Measurements from ENCODE around the gene PPM1E. TPM values are rescaled to one million over a fixed set of nuclear protein-coding genes. Genes with fewer than 3 reads are reported as not detected.

PPM1E gene
- total RNA-seq, 2 donors from 2014 or later = 0.04 to 0.07 TPM

GRCh38 chr17:58991718-58992331 is 236.2 kb downstream of the PPM1E start:
- Mint-ChIP-seq H3K9me3 (no peaks in the 10 kb centered on the region), H3K36me3 (peaks cover 0 to 5% of the 10 kb centered on the region in 2 donors), H3K27ac (no peak overlapping the region)
- DNase-seq (ENCODE audit: low spot score in 2 of 2) = no peak
- ATAC-seq = peak; percentile 61 to 87

- DNase-seq (ENCODE audit: low spot score in 2 of 2) (no peak), ATAC-seq (no peak)
- peaks cover 0 to 11% of the 10 kb centered on the region in 2 donors for H3K36me3 Mint-ChIP-seq
- peak overlapping the region in 1 of 2 donors; percentile 12 for H3K27ac Mint-ChIP-seq
- H3K9me3 Mint-ChIP-seq = no peaks in the 10 kb centered on the region
Measured at GRCh38 chr17:58993311-58993710, 237.7 kb downstream of the PPM1E start.

- H3K36me3 Mint-ChIP-seq = peaks cover 11 to 16% of the 10 kb centered on the region in 2 donors
- no peak for DNase-seq (ENCODE audit: low spot score in 2 of 2)
- ATAC-seq = no peak
- no peaks in the 10 kb centered on the region for H3K9me3 Mint-ChIP-seq
- H3K27ac Mint-ChIP-seq = no peak overlapping the region
Measured at GRCh38 chr17:58995247-58995940, 239.7 kb downstream of the PPM1E start.

- ATAC-seq (no peak), DNase-seq (ENCODE audit: low spot score in 2 of 2) (no peak)
- H3K36me3 Mint-ChIP-seq = peaks cover 11 to 25% of the 10 kb centered on the region in 2 donors
- H3K9me3 Mint-ChIP-seq = no peaks in the 10 kb centered on the region
- H3K27ac Mint-ChIP-seq = peak overlapping the region in 1 of 2 donors; percentile 78
Measured at GRCh38 chr17:58996968-58997367, 241.3 kb downstream of the PPM1E start.

GRCh38 chr17:58997756-58998553 is 242.3 kb downstream of the PPM1E start:
- no peak for DNase-seq (ENCODE audit: low spot score in 2 of 2)
- ATAC-seq = no peak
- Mint-ChIP-seq H3K36me3 (peaks cover 11 to 25% of the 10 kb centered on the region in 2 donors), H3K9me3 (no peaks in the 10 kb centered on the region), H3K27ac (peak overlapping the region in 1 of 2 donors; percentile 78)

GRCh38 chr17:58998871-58999270 is 243.2 kb downstream of the PPM1E start:
- Mint-ChIP-seq H3K9me3 (no peaks in the 10 kb centered on the region), H3K27ac (no peak overlapping the region), H3K36me3 (peaks cover 6 to 25% of the 10 kb centered on the region in 2 donors)
- ATAC-seq (no peak), DNase-seq (ENCODE audit: low spot score in 2 of 2) (no peak)

GRCh38 chr17:58999500-58999899 is 243.8 kb downstream of the PPM1E start:
- no peaks in the 10 kb centered on the region for H3K9me3 Mint-ChIP-seq
- H3K36me3 Mint-ChIP-seq = peaks cover 6 to 25% of the 10 kb centered on the region in 2 donors
- ATAC-seq (no peak), DNase-seq (ENCODE audit: low spot score in 2 of 2) (no peak)
- H3K27ac Mint-ChIP-seq = no peak overlapping the region

GRCh38 chr17:59000022-59000421 is 244.4 kb downstream of the PPM1E start:
- no peak for ATAC-seq
- peaks cover 6 to 25% of the 10 kb centered on the region in 2 donors for H3K36me3 Mint-ChIP-seq
- H3K9me3 Mint-ChIP-seq = no peaks in the 10 kb centered on the region
- H3K27ac Mint-ChIP-seq = peak overlapping the region in 1 of 2 donors; percentile 72
- no peak for DNase-seq (ENCODE audit: low spot score in 2 of 2)

GRCh38 chr17:59001158-59001814 is 245.6 kb downstream of the PPM1E start:
- DNase-seq (ENCODE audit: low spot score in 2 of 2) = peak; percentile 72 to 81
- peak overlapping the region; percentile 72 to 96 for H3K27ac Mint-ChIP-seq
- peaks cover 6 to 25% of the 10 kb centered on the region in 2 donors for H3K36me3 Mint-ChIP-seq
- peak; percentile 100 for ATAC-seq
- no peaks in the 10 kb centered on the region for H3K9me3 Mint-ChIP-seq

GRCh38 chr17:59002126-59002525 is 246.5 kb downstream of the PPM1E start:
- no peak for DNase-seq (ENCODE audit: low spot score in 2 of 2)
- ATAC-seq = no peak
- Mint-ChIP-seq H3K9me3 (no peaks in the 10 kb centered on the region), H3K36me3 (peaks cover 6 to 25% of the 10 kb centered on the region in 2 donors), H3K27ac (peak overlapping the region in 1 of 2 donors; percentile 72)

GRCh38 chr17:59002848-59003247 is 247.2 kb downstream of the PPM1E start:
- DNase-seq (ENCODE audit: low spot score in 2 of 2) = no peak
- Mint-ChIP-seq H3K36me3 (peaks cover 0 to 25% of the 10 kb centered on the region in 2 donors), H3K9me3 (no peaks in the 10 kb centered on the region), H3K27ac (peak overlapping the region; percentile 30 to 77)
- no peak for ATAC-seq

GRCh38 chr17:59003860-59004259 is 248.2 kb downstream of the PPM1E start:
- DNase-seq (ENCODE audit: low spot score in 2 of 2) (no peak), ATAC-seq (no peak)
- H3K9me3 Mint-ChIP-seq = no peaks in the 10 kb centered on the region
- H3K36me3 Mint-ChIP-seq = peaks cover 0 to 20% of the 10 kb centered on the region in 2 donors
- peak overlapping the region; percentile 32 to 77 for H3K27ac Mint-ChIP-seq

GRCh38 chr17:59004338-59005111 is 248.9 kb downstream of the PPM1E start:
- peak overlapping the region; percentile 7 to 77 for H3K27ac Mint-ChIP-seq
- H3K36me3 Mint-ChIP-seq = peaks cover 0 to 13% of the 10 kb centered on the region in 2 donors
- peak in 1 of 2 donors; percentile 31 for ATAC-seq
- peak in 1 of 2 donors; percentile 66 for DNase-seq (ENCODE audit: low spot score in 2 of 2)
- H3K9me3 Mint-ChIP-seq = no peaks in the 10 kb centered on the region

- ATAC-seq (no peak), DNase-seq (ENCODE audit: low spot score in 2 of 2) (no peak)
- H3K9me3 Mint-ChIP-seq = no peaks in the 10 kb centered on the region
- H3K36me3 Mint-ChIP-seq = no peaks in the 10 kb centered on the region
- H3K27ac Mint-ChIP-seq = peak overlapping the region in 1 of 2 donors; percentile 14
Measured at GRCh38 chr17:59007995-59008394, 252.3 kb downstream of the PPM1E start.

- DNase-seq (ENCODE audit: low spot score in 2 of 2) = no peak
- no peaks in the 10 kb centered on the region for H3K36me3 Mint-ChIP-seq
- ATAC-seq = no peak
- no peak overlapping the region for H3K27ac Mint-ChIP-seq
- no peaks in the 10 kb centered on the region for H3K9me3 Mint-ChIP-seq
Measured at GRCh38 chr17:59008737-59009136, 253.1 kb downstream of the PPM1E start.

GRCh38 chr17:59010026-59010425 is 254.4 kb downstream of the PPM1E start:
- ATAC-seq (no peak), DNase-seq (ENCODE audit: low spot score in 2 of 2) (no peak)
- H3K27ac Mint-ChIP-seq = no peak overlapping the region
- no peaks in the 10 kb centered on the region for H3K36me3 Mint-ChIP-seq
- H3K9me3 Mint-ChIP-seq = no peaks in the 10 kb centered on the region
